ENCODE measurements around the gene FBXW4. TPM values are rescaled to one million over a fixed set of nuclear protein-coding genes. Genes with fewer than 3 reads are reported as not detected.
A peak's percentile ranks its signal among the peaks of the same experiment; 100 is the strongest.

Gene FBXW4
- total RNA-seq, 1 donor from 2014 or later: 21.9 TPM

DNA sequence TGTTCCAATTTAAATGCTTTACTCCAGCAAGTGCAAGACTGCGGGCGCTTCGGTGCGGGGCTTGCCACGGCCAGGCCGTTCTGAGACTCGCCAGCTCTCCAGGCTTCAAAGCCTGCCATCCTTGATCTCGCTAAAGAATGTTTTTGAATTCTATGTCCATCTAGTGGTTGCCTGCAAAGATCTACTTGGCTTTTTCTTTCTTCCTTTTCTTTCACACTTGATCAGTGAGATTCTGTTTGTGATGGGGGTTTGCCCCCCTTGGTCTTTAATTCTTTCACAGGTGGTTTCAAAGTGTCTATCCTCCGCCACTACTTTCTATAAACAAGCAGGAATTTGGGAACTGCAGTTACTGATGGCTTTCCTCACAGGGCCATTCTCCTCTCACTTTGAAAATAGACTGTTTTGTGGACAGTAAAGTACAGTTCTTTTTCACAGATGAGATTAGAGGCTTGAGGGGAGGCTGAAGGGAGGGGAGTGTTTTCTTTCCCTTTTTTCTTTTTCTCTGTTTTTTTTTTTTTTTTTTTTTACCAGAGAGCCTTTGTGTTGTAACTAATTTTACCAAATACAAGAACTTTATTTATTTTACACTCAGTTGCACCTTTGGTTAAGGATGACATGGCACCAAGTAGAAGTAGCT, 15.2 kb upstream of the FBXW4 start:
- Histone ChIP-seq H3K27me3 (ENCODE audit: insufficient read depth, low read length) (peaks cover 11% of the 10 kb centered on the region), H3K27ac (ENCODE audit: low read depth, low read length) (no peak overlapping the region), H4K20me1 (ENCODE audit: insufficient read depth, low read length) (no peaks in the 10 kb centered on the region), H3K4me3 (ENCODE audit: insufficient read depth, low read depth, low read length) (no peak overlapping the region), H3K79me2 (ENCODE audit: insufficient read depth, low read length) (no peaks in the 10 kb centered on the region), H3K4me2 (ENCODE audit: low read length) (peak overlapping the region; percentile 39), H2AFZ (ENCODE audit: low read depth, low read length) (no peak overlapping the region), H3K36me3 (ENCODE audit: insufficient read depth, low read length) (no peaks in the 10 kb centered on the region), H3K9me3 (ENCODE audit: insufficient read depth, low read depth, low read length) (no peaks in the 10 kb centered on the region), H3K9ac (ENCODE audit: low read length) (no peak overlapping the region), H3K4me1 (ENCODE audit: insufficient read depth, low read length) (no peaks in the 10 kb centered on the region)
- Mint-ChIP-seq H3K27me3 (ENCODE audit: low read depth, unreplicated experiment) (no peaks in the 10 kb centered on the region), H3K27ac (ENCODE audit: unreplicated experiment) (no peak overlapping the region), H3K36me3 (ENCODE audit: low read depth, unreplicated experiment) (no peaks in the 10 kb centered on the region), H3K9me3 (ENCODE audit: unreplicated experiment) (no peaks in the 10 kb centered on the region), H3K4me3 (ENCODE audit: unreplicated experiment) (no peak overlapping the region), H3K4me1 (ENCODE audit: low read depth, unreplicated experiment) (peaks cover 2% of the 10 kb centered on the region)
- TF ChIP-seq, protein P1, sequence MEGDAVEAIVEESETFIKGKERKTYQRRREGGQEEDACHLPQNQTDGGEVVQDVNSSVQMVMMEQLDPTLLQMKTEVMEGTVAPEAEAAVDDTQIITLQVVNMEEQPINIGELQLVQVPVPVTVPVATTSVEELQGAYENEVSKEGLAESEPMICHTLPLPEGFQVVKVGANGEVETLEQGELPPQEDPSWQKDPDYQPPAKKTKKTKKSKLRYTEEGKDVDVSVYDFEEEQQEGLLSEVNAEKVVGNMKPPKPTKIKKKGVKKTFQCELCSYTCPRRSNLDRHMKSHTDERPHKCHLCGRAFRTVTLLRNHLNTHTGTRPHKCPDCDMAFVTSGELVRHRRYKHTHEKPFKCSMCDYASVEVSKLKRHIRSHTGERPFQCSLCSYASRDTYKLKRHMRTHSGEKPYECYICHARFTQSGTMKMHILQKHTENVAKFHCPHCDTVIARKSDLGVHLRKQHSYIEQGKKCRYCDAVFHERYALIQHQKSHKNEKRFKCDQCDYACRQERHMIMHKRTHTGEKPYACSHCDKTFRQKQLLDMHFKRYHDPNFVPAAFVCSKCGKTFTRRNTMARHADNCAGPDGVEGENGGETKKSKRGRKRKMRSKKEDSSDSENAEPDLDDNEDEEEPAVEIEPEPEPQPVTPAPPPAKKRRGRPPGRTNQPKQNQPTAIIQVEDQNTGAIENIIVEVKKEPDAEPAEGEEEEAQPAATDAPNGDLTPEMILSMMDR (IDR thresholded peaks at IDR 0.05; ENCODE audit: insufficient read depth, low read depth, low read length): peak; percentile 4
- no peak for TF ChIP-seq EZH2 (IDR thresholded peaks at IDR 0.05; ENCODE audit: insufficient read depth, low read length)
- DNase-seq (ENCODE audit: low read depth): peak; percentile 6
- FAIRE-seq: no peak

DNA sequence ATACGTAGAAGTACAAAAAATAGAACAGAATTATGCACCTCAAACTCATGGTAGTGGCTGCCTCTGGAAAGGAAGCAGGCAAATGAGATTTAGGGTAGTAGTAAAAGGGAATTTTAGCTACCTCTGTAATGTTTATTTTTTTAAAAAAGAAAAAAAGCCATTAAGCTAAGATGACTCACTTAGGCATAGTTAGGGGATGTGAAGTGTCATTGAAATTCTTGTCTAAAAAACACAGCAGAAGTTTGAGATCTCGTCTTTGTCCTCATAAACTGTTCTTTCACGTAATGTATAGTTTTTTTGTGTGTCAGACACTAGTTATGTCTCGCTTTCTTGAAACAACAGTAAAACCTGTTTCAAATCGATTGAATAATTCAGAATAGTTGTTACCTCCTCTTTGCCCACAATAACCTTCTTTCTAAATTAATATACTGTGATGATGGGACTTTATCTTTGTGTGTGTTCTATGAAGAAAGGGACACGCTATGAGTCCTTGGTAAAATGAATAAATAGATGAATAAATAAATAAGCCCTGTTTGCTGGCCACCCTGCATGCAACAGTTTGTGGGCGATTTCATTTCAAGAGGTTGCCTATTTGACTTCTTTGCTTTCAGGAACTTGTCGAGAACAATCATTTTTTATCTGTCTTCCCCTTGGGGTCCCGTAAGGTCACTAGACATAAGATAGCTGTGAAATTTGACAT, 14.5 kb upstream of the FBXW4 start:
- H3K4me3 Mint-ChIP-seq (ENCODE audit: unreplicated experiment): no peak overlapping the region
- DNase-seq (ENCODE audit: low read depth) (peak; percentile 40), FAIRE-seq (no peak)
- H4K20me1 ChIP-seq (ENCODE audit: insufficient read depth, low read length): no peaks in the 10 kb centered on the region
- no peaks in the 10 kb centered on the region for H3K9me3 Mint-ChIP-seq (ENCODE audit: unreplicated experiment)
- no peak overlapping the region for H3K27ac ChIP-seq (ENCODE audit: low read depth, low read length)
- peaks cover 11% of the 10 kb centered on the region for H3K27me3 ChIP-seq (ENCODE audit: insufficient read depth, low read length)
- no peaks in the 10 kb centered on the region for H3K36me3 ChIP-seq (ENCODE audit: insufficient read depth, low read length)
- TF ChIP-seq EZH2 (IDR thresholded peaks at IDR 0.05; ENCODE audit: insufficient read depth, low read length): no peak
- TF ChIP-seq, protein P1 (IDR thresholded peaks at IDR 0.05; ENCODE audit: insufficient read depth, low read depth, low read length): no peak
- no peaks in the 10 kb centered on the region for H3K4me1 ChIP-seq (ENCODE audit: insufficient read depth, low read length)
- no peaks in the 10 kb centered on the region for H3K79me2 ChIP-seq (ENCODE audit: insufficient read depth, low read length)
- no peaks in the 10 kb centered on the region for H3K27me3 Mint-ChIP-seq (ENCODE audit: low read depth, unreplicated experiment)
- H3K27ac Mint-ChIP-seq (ENCODE audit: unreplicated experiment): no peak overlapping the region
- no peaks in the 10 kb centered on the region for H3K36me3 Mint-ChIP-seq (ENCODE audit: low read depth, unreplicated experiment)
- no peak overlapping the region for H3K9ac ChIP-seq (ENCODE audit: low read length)
- peak overlapping the region; percentile 39 for H3K4me2 ChIP-seq (ENCODE audit: low read length)
- no peaks in the 10 kb centered on the region for H3K9me3 ChIP-seq (ENCODE audit: insufficient read depth, low read depth, low read length)
- H3K4me1 Mint-ChIP-seq (ENCODE audit: low read depth, unreplicated experiment): peaks cover 3% of the 10 kb centered on the region
- H3K4me3 ChIP-seq (ENCODE audit: insufficient read depth, low read depth, low read length): no peak overlapping the region
- H2AFZ ChIP-seq (ENCODE audit: low read depth, low read length): no peak overlapping the region

DNA sequence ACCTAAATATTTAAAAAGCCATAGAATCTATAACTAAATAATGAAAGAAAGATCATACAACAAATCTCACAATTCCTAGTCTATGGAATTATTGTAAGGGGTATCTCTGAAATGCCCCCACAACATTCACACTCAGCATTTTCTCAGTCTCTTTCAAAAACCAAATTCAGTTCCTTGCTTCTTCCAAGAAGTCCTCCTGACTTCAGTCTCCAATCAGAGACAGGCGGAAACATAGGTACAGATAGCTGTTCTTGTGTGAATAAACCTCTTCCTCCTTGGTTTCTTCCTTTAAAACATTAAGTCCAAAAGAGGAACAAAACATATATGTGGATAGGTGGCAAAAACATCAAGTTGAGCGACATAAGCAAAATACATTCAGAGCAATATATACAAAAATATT, 13.9 kb upstream of the FBXW4 start:
- H3K27ac Mint-ChIP-seq (ENCODE audit: unreplicated experiment): no peak overlapping the region
- H3K36me3 Mint-ChIP-seq (ENCODE audit: low read depth, unreplicated experiment): no peaks in the 10 kb centered on the region
- DNase-seq (ENCODE audit: low read depth) (no peak), FAIRE-seq (no peak)
- H3K9me3 ChIP-seq (ENCODE audit: insufficient read depth, low read depth, low read length): no peaks in the 10 kb centered on the region
- no peaks in the 10 kb centered on the region for H3K9me3 Mint-ChIP-seq (ENCODE audit: unreplicated experiment)
- no peaks in the 10 kb centered on the region for H3K36me3 ChIP-seq (ENCODE audit: insufficient read depth, low read length)
- no peak overlapping the region for H3K4me2 ChIP-seq (ENCODE audit: low read length)
- TF ChIP-seq, protein P1 (IDR thresholded peaks at IDR 0.05; ENCODE audit: insufficient read depth, low read depth, low read length): no peak
- TF ChIP-seq EZH2 (IDR thresholded peaks at IDR 0.05; ENCODE audit: insufficient read depth, low read length): no peak
- H3K79me2 ChIP-seq (ENCODE audit: insufficient read depth, low read length): no peaks in the 10 kb centered on the region
- H4K20me1 ChIP-seq (ENCODE audit: insufficient read depth, low read length): no peaks in the 10 kb centered on the region
- no peak overlapping the region for H3K4me3 Mint-ChIP-seq (ENCODE audit: unreplicated experiment)
- H3K4me1 Mint-ChIP-seq (ENCODE audit: low read depth, unreplicated experiment): peaks cover 4% of the 10 kb centered on the region
- H3K4me3 ChIP-seq (ENCODE audit: insufficient read depth, low read depth, low read length): no peak overlapping the region
- H3K9ac ChIP-seq (ENCODE audit: low read length): no peak overlapping the region
- H3K4me1 ChIP-seq (ENCODE audit: insufficient read depth, low read length): no peaks in the 10 kb centered on the region
- no peak overlapping the region for H3K27ac ChIP-seq (ENCODE audit: low read depth, low read length)
- peaks cover 13% of the 10 kb centered on the region for H3K27me3 ChIP-seq (ENCODE audit: insufficient read depth, low read length)
- no peaks in the 10 kb centered on the region for H3K27me3 Mint-ChIP-seq (ENCODE audit: low read depth, unreplicated experiment)
- no peak overlapping the region for H2AFZ ChIP-seq (ENCODE audit: low read depth, low read length)

Data from astrocyte (in vitro differentiated cells and primary cell).